HAP-1 (cell line): Measurements from ENCODE around the gene POMP.
A peak's percentile ranks its signal among the peaks of the same experiment; 100 is the strongest.
"Not testable (repeated sequence)": the region's sequence is repeated elsewhere in the genome, so short reads cannot be mapped to it uniquely, and the experiment has no call there.

Experiments
- DNase-seq, 2 experiments: peaks; one replicate each; pipeline ENCODE4 v3.0.0-alpha.2; 2016 to 2020; ENCODE audit warnings: low spot score in 2 of 2
- H3K27me3 ChIP-seq: fragments of 250-450 bp; sonication (Bioruptor Pico); 2 replicates; pipeline ENCODE4 v1.5.1; 2020; ENCODE audit warnings: low read depth, mild to moderate bottlenecking, moderate library complexity
- H3K36me3 ChIP-seq: fragments of 250-450 bp; sonication (Bioruptor Pico); replicated peaks from 2 replicates; pipeline ENCODE4 v1.5.1; 2020; ENCODE audit warnings: mild to moderate bottlenecking
- H3K4me1 ChIP-seq: fragments of 250-450 bp; sonication (Bioruptor Pico); 2 replicates; pipeline ENCODE4 v1.5.1; 2020; ENCODE audit warnings: mild to moderate bottlenecking
- H3K4me3 ChIP-seq: fragments of 250-450 bp; sonication (Bioruptor Pico); 2 replicates; pipeline ENCODE4 v1.5.1; 2020; ENCODE audit warnings: mild to moderate bottlenecking, moderate library complexity
- H3K9me3 ChIP-seq: fragments of 250-450 bp; sonication (Bioruptor Pico); 2 replicates; pipeline ENCODE4 v1.5.1; 2020; ENCODE audit warnings: mild to moderate bottlenecking, moderate library complexity
- in situ Hi-C: fragments of 300-500 bp; cut with MboI; formaldehyde crosslinking; loops from 3 replicates; pipeline ENCODE4 v1.14.3; 2020; ENCODE audit warnings: low sequenced_read_pairs, inconsistent platforms, mixed read lengths

POMP gene

DNA sequence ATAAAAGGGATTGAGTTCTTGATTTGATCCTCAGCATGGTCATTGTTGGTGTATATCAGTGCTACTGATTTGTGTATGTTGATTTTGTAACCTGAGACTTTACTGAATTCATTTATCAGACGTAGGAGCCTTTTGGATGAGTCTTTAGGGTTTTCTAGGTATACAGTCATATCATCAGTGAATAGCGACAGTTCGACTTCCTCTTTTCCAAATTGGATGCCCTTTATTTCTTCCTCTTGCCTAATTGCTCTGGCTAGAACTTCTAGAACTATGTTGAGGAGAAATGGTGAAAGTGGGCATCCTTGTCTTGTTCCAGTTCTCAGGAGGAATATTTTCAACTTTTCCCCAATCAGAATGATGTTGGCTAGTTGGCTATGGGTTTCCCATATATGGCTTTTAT lies 27.0 kb downstream of the POMP start:
- in situ Hi-C loops, result loop anchor here (10.0 kb wide), 1 partner anchor 109 kb away; no protein-coding TSS in a partner anchor
- no peaks in the 10 kb centered on the region for H3K27me3 ChIP-seq
- DNase-seq, result no peak
- H3K9me3 ChIP-seq, result no peaks in the 10 kb centered on the region
- H3K4me3 ChIP-seq, result no peak overlapping the region
- no peaks in the 10 kb centered on the region for H3K36me3 ChIP-seq
- no peaks in the 10 kb centered on the region for H3K4me1 ChIP-seq

DNA sequence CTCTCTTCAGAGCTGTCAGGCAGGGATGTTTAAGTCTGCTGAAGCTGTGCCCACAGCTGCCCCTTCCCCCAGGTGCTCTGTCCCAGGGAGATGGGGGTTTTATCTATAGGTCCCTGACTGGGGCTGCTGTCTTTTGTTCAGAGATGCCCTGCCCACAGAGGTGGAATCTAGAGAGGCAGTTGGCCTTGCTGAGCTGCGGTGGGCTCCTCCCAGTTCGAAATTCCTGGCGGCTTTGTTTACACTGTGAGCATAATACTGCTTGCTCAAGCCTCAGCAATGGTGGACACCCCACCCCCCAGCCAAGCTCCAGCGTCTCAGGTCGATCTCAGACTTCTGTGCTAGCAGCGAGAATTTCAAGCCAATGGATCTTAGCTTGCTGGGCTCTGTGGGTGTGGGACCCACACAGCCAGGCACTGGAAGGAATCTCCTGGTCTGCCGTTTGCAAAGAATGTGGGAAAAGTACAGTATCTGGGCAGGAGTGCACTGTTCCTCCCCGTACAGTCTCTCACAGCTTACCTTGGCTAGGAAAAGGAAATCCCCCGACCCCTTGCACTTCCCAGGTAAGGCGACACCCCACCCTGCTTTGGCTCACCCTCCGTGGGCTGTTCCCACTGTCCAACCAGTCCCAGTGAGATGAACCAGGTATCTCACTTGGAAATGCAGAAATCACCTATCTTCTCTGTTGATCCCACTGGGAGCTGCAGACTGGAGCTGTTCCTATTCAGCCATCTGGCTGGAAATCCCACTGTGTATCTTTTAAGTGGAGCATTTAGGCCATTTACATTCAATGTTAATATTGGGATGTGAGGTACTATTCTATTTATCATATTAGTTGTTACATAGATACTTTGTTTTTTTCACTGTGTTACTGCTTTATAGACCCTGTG lies 34.9 kb downstream of the POMP start:
- H3K36me3 ChIP-seq, in situ Hi-C loops, H3K9me3 ChIP-seq, H3K27me3 ChIP-seq: not testable (repeated sequence)
- DNase-seq, result peak; percentile 67 to 87
- peak overlapping the region; percentile 33 for H3K4me3 ChIP-seq
- H3K4me1 ChIP-seq, result peaks cover 11% of the 10 kb centered on the region

DNA sequence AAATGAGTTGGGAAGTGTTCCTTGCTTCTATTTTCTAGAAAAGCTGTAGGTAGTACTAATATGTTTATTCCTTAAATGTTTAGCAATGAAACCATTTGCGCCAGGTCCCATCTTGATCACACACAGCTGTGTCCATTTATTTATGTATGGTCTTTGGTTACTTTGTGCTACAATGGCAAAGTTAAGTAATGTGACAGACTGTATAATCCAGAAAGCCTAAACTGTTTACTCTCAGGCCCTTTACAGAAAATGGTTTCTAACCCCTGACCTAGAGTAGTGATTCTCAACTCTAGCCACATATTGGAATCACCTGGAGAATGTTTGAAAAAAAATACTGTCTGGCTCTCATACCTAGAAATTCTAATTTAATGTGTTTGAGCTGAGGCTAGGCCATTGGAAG lies 38.5 kb downstream of the POMP start:
- Histone ChIP-seq H3K27me3 (no peaks in the 10 kb centered on the region), H3K4me1 (peaks cover 11% of the 10 kb centered on the region), H3K4me3 (no peak overlapping the region), H3K36me3 (no peaks in the 10 kb centered on the region), H3K9me3 (no peaks in the 10 kb centered on the region)
- no peak for DNase-seq
- in situ Hi-C loops, result no loop called here

DNA sequence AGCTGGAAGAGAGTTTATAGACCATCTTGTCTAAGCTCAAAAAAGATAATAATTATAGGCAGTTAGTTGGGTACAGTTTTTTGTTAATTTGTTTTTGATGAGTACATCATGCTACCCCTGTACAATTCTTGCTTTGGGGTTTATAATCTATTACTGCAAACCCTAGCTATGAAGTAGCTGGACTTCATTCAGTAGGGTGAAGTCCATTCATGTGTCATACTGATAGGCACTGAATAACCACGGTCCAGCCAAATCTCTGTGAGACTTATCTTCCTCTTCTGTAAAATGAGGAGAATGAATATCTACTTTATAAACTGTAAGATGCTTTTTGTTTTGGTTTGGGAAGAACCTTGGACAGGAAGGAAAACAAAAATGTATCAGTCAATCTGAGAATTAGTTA lies 40.3 kb downstream of the POMP start:
- peaks cover 2% of the 10 kb centered on the region; the same call in 1 of the 2 replicates for H3K4me1 ChIP-seq
- no peaks in the 10 kb centered on the region for H3K36me3 ChIP-seq
- H3K27me3 ChIP-seq, result no peaks in the 10 kb centered on the region
- no peak for DNase-seq
- in situ Hi-C loops, result no loop called here
- no peak overlapping the region for H3K4me3 ChIP-seq
- H3K9me3 ChIP-seq, result no peaks in the 10 kb centered on the region

DNA sequence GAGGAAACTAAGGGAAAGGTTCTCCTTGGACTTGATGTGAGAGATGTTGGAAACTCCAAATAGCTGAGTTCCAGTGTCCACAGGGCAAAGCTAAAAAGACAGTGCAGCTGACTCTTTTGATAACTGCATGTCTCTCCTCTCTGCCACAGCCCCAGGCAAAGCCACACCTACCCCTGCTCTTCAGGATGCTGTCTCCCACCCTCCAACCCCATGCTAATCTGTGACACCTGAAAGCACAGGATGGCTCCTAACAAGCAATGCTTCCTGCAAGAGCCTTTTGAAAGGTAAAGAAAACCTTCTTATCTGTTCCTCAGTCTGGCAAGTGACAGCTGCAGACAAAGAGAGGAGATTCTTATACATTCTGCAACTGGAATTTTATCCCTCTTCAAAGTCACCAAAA lies 45.4 kb downstream of the POMP start:
- H3K27me3 ChIP-seq, result no peaks in the 10 kb centered on the region
- in situ Hi-C loops, result no loop called here
- no peak overlapping the region for H3K4me3 ChIP-seq
- H3K4me1 ChIP-seq, result peaks cover 6% of the 10 kb centered on the region; the same call in 1 of the 2 replicates
- no peaks in the 10 kb centered on the region for H3K36me3 ChIP-seq
- no peak for DNase-seq
- no peaks in the 10 kb centered on the region for H3K9me3 ChIP-seq

DNA sequence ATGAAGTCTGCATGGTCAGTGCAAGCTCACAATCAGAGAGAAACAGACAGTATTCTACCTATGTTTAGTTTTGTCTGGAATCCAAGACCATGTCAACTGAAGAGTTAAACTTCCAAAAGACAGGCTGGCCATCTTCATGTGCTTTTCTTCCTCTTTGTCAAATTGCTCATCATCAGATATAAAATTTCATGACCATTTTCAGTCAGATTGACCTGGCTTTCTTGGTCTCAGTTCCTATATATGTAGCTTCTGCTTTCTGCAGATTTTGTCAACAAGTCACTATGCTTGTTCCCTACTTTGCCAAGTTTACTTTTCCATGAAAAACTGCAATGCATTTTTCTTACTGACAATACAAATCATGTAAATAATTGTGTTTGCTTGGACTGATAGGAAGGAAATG lies 46.0 kb downstream of the POMP start:
- no peak overlapping the region for H3K4me3 ChIP-seq
- no peak for DNase-seq
- in situ Hi-C loops, result no loop called here

DNA sequence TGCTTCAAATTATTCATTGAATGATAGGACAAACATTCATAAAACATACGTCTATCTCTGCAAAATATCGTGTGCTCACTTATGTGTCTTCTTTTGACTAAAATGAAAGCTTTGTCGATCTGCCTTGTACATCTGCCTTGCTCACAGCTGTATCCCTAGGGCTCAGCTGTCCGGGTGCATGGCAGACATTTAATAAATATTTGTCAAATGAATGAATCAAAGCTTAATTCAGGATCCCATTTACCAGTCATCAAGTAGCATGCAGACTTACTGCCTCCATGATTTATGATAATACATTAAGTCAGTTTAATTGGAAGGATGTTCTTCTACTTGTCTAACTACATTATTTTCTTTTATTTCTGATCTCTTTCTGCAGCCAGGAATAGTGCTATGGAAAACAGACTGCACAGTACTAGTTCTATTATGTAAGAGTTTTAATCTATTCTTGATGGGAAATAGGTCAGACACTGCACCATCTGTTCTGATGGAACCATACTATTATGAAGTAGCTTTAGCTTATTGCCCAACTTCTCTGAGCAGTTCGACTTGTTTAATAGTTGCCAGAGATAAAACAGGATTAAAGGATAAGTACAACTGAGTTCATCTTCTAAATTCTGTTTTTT lies 46.6 kb downstream of the POMP start:
- Histone ChIP-seq H3K9me3 (no peaks in the 10 kb centered on the region), H3K4me3 (no peak overlapping the region), H3K36me3 (no peaks in the 10 kb centered on the region), H3K4me1 (peaks cover 6% of the 10 kb centered on the region; the same call in 1 of the 2 replicates), H3K27me3 (no peaks in the 10 kb centered on the region)
- in situ Hi-C loops, result no loop called here
- no peak for DNase-seq

More for the DNA sequence above, 46.0 kb downstream of the POMP start:
- Histone ChIP-seq H3K9me3 (no peaks in the 10 kb centered on the region), H3K36me3 (no peaks in the 10 kb centered on the region), H3K27me3 (no peaks in the 10 kb centered on the region), H3K4me1 (peaks cover 6% of the 10 kb centered on the region; the same call in 1 of the 2 replicates)

DNA sequence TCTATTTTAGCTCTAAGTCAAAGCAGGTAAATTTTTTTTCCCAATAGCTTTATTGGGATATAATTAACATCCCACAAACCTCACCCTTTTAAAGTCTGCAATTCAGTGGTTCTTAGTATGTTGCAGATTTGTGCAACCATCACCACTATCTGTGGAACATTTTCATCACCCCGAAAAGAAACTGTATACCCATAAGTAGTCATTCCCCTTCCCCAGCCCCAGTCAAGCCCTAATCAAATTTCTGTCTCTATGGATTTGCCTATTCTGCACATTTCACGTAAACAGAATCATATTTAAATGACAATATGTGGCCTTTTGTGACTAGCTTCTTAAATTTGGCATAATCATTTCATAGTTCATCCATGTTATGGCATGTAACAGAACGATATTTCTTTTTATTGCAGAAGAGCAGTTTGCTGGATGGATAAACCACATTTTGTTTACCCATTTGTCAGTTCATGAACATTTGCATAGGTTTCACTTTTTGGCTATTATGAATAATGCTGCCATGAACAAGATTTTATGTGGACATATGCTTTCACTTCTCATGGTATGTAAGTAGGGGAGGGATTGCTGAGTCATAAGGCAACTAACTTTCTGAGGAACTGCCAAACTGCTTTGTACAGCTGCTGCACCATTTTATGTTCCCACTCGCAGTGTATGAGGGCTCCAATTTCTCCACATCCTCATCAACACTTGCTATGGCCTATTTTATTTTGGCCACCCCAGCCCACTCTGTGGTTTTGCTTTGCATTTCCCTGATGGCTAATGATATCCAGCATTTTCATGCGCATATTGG lies 48.9 kb downstream of the POMP start:
- Histone ChIP-seq H3K4me1 (peaks cover 6% of the 10 kb centered on the region; the same call in 1 of the 2 replicates), H3K9me3 (no peaks in the 10 kb centered on the region), H3K36me3 (no peaks in the 10 kb centered on the region), H3K27me3 (no peaks in the 10 kb centered on the region), H3K4me3 (no peak overlapping the region)
- DNase-seq, result peak; percentile 27 to 33
- in situ Hi-C loops, result no loop called here

DNA sequence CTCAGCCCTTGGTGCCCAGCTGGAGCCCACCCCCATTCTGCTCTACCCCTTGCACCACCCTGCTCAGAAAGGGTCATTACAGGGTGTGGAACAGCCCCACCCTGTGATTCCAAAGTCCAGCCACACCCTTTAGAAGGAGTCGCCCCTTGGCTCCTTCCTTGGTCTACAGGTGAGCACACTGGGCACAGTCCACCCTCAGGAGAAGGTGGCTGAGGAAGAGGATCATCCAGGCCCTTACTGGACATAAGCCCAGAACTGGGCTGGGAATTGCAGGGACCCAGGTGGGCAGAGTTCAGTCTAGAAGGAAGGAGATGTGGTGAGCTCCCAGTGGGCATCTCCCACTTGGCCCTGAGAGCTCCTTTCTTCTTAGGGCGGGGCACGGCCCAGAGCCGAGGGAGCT lies 51.2 kb downstream of the POMP start:
- no peak for DNase-seq
- no peaks in the 10 kb centered on the region for H3K27me3 ChIP-seq
- H3K36me3 ChIP-seq, result no peaks in the 10 kb centered on the region
- H3K4me3 ChIP-seq, result no peak overlapping the region
- in situ Hi-C loops, result no loop called here
- no peaks in the 10 kb centered on the region for H3K9me3 ChIP-seq
- peaks cover 6% of the 10 kb centered on the region; the same call in 1 of the 2 replicates for H3K4me1 ChIP-seq

DNA sequence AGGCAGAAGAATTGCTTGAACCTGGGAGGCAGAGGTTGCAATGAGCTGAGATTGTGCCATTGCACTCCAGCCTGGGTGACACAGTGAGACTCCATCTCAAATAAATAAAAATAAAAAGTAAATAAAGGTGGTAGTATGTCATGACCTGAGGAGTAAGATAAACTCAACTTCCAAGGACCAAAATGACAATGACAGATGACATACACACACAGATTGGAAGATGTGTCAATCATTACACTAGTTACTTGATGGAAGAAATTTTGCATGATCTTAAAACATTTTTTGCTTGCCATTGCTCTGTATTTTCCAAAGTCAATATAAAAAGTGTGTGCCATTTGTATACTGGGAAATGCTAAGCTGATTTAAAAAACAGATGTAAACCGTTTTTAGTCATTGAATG lies 55.7 kb downstream of the POMP start:
- Histone ChIP-seq H3K9me3 (no peaks in the 10 kb centered on the region), H3K4me3 (no peak overlapping the region), H3K27me3 (no peaks in the 10 kb centered on the region), H3K36me3 (no peaks in the 10 kb centered on the region), H3K4me1 (peaks cover 3% of the 10 kb centered on the region; the same call in 1 of the 2 replicates)
- no peak for DNase-seq
- in situ Hi-C loops, result no loop called here

DNA sequence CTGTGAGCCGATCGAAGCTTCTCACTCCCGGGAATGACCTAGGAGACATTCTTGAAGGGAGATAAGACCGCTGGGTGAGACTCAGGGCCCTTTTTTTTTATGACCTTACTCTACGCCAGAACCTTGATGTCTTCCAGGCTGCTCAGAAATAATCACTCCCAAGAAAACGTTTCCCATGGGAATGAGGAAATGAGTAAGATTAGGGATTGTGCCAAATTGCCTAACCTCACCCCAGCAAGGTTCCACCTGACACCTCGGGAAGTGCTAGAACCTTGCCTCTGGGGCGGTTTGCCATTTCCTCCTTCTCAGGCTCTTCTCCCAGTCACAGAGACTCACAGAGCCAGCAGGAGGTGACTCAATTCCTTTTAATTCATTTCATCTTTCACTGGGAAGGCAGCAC lies 57.6 kb downstream of the POMP start:
- Histone ChIP-seq H3K27me3 (no peaks in the 10 kb centered on the region), H3K36me3 (no peaks in the 10 kb centered on the region), H3K4me1 (peaks cover 3% of the 10 kb centered on the region; the same call in 1 of the 2 replicates), H3K9me3 (no peaks in the 10 kb centered on the region), H3K4me3 (no peak overlapping the region)
- in situ Hi-C loops, result no loop called here
- DNase-seq, result no peak

DNA sequence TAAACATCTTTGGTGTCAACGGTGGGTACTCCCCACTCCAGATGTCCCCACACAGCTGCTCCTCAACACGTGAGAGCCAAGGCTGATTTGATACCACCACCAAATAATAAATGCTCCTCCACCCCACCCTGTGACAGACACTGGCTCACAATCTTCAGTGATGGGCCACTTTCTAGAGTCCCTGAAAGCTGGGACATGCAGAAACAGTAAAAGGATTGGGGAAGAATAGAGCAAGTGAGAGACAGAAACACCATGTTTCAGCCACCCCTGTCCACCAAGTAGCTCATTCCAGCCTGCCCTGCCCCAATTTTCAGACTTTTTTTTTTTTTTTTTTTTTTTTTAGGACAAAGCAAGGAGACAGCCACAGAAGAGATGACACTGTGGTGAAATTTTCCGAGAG lies 58.2 kb downstream of the POMP start:
- H3K36me3 ChIP-seq, result no peaks in the 10 kb centered on the region
- H3K27me3 ChIP-seq, result no peaks in the 10 kb centered on the region
- in situ Hi-C loops, result no loop called here
- peaks cover 3% of the 10 kb centered on the region; the same call in 1 of the 2 replicates for H3K4me1 ChIP-seq
- H3K9me3 ChIP-seq, result no peaks in the 10 kb centered on the region
- no peak for DNase-seq
- H3K4me3 ChIP-seq, result no peak overlapping the region

DNA sequence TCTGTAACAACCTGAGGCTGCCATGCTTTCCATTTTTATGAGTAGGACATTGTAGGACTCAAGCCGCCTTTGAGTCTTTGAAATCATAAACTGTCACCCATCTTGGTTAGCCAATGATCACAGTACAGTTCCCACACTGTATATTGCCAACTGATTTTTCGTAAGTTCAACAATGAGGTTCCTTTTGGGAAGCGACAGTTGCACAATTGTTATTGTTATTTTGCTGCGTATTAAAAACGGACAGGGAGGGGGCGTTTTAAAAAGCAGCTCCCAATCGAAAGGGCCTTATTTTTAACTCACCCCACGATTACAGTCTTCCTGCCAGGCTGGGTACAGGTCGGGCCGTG lies 59.2 kb downstream of the POMP start:
- Histone ChIP-seq H3K9me3 (no peaks in the 10 kb centered on the region), H3K27me3 (no peaks in the 10 kb centered on the region), H3K4me1 (peaks cover 3% of the 10 kb centered on the region; the same call in 1 of the 2 replicates), H3K36me3 (no peaks in the 10 kb centered on the region), H3K4me3 (peak overlapping the region; percentile 54)
- no peak for DNase-seq
- in situ Hi-C loops, result no loop called here
